Measurements from ENCODE around the gene DAB2IP.

Gene DAB2IP

GRCh38 chr9:121717141-121717991 is 65.9 kb downstream of the DAB2IP start:
- DNase-seq (ENCODE audit: low spot score): no peak
- TF ChIP-seq, protein P1, sequence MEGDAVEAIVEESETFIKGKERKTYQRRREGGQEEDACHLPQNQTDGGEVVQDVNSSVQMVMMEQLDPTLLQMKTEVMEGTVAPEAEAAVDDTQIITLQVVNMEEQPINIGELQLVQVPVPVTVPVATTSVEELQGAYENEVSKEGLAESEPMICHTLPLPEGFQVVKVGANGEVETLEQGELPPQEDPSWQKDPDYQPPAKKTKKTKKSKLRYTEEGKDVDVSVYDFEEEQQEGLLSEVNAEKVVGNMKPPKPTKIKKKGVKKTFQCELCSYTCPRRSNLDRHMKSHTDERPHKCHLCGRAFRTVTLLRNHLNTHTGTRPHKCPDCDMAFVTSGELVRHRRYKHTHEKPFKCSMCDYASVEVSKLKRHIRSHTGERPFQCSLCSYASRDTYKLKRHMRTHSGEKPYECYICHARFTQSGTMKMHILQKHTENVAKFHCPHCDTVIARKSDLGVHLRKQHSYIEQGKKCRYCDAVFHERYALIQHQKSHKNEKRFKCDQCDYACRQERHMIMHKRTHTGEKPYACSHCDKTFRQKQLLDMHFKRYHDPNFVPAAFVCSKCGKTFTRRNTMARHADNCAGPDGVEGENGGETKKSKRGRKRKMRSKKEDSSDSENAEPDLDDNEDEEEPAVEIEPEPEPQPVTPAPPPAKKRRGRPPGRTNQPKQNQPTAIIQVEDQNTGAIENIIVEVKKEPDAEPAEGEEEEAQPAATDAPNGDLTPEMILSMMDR (IDR thresholded peaks at IDR 0.05; ENCODE audit: extremely low read depth, insufficient read depth, missing control alignments): no peak
- in situ Hi-C loops (cut with MboI; ENCODE audit: low pct_unique_long_range_greater_than_20kb, low sequenced_read_pairs, unreplicated experiment): no loop called here

- in situ Hi-C loops (cut with MboI; ENCODE audit: low pct_unique_long_range_greater_than_20kb, low sequenced_read_pairs, unreplicated experiment): no loop called here
- TF ChIP-seq, protein P1 (IDR thresholded peaks at IDR 0.05; ENCODE audit: extremely low read depth, insufficient read depth, missing control alignments): no peak
- no peak for DNase-seq (ENCODE audit: low spot score)
Measured at GRCh38 chr9:121718084-121718483, 66.7 kb downstream of the DAB2IP start.

DNA sequence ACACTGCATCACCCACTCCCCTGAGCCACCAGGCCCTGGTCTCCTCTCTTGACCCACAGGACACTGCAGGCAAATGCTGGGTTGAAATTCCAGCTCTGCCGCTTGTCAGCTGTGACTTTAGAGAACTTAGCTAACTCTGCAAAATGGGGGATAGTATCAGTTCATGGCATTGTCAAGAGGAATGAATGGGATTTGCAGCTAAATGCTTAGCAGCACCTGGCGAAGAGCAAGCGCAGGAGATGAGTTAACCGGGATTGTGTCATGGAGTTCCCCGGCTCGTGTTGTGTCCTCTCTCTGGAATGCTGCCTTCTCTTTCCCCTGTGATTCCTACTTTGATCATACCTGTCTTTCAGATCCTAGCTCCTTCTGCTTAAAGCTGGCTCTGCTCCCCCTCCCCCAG is 67.1 kb downstream of the DAB2IP start:
- no peak for DNase-seq (ENCODE audit: low spot score)

GRCh38 chr9:121720311-121721057 is 69.0 kb downstream of the DAB2IP start:
- TF ChIP-seq, protein P1 (IDR thresholded peaks at IDR 0.05; ENCODE audit: extremely low read depth, insufficient read depth, missing control alignments): no peak
- no peak for DNase-seq (ENCODE audit: low spot score)
- in situ Hi-C loops (cut with MboI; ENCODE audit: low pct_unique_long_range_greater_than_20kb, low sequenced_read_pairs, unreplicated experiment): no loop called here

More for the DNA sequence above, 67.1 kb downstream of the DAB2IP start:
- in situ Hi-C loops (cut with MboI; ENCODE audit: low pct_unique_long_range_greater_than_20kb, low sequenced_read_pairs, unreplicated experiment): no loop called here
- TF ChIP-seq, protein P1 (IDR thresholded peaks at IDR 0.05; ENCODE audit: extremely low read depth, insufficient read depth, missing control alignments): no peak

- DNase-seq (ENCODE audit: low spot score): no peak
- TF ChIP-seq, protein P1 (IDR thresholded peaks at IDR 0.05; ENCODE audit: extremely low read depth, insufficient read depth, missing control alignments): no peak
- in situ Hi-C loops (cut with MboI; ENCODE audit: low pct_unique_long_range_greater_than_20kb, low sequenced_read_pairs, unreplicated experiment): no loop called here
Measured at GRCh38 chr9:121721058-121721350, 69.6 kb downstream of the DAB2IP start.

GRCh38 chr9:121721770-121722169 is 70.3 kb downstream of the DAB2IP start:
- TF ChIP-seq, protein P1 (IDR thresholded peaks at IDR 0.05; ENCODE audit: extremely low read depth, insufficient read depth, missing control alignments): no peak
- DNase-seq (ENCODE audit: low spot score): no peak
- in situ Hi-C loops (cut with MboI; ENCODE audit: low pct_unique_long_range_greater_than_20kb, low sequenced_read_pairs, unreplicated experiment): no loop called here

All from GM13977 (cell line).